Transverse colon (tissue), 4 donors: ENCODE measurements around the gene TUSC1. TPM values are rescaled to one million over a fixed set of nuclear protein-coding genes. Genes with fewer than 3 reads are reported as not detected.
"Not testable (repeated sequence)": the region's sequence is repeated elsewhere in the genome, so short reads cannot be mapped to it uniquely, and the experiment has no call there.

Source experiments
- DNase-seq: peaks from one replicate; pipeline ENCODE4 v3.0.0-alpha.2; 2019
- H3K27ac ChIP-seq, 4 donors: fragments of 200-600 bp; sonication (generic); 2 replicates each; pipeline ENCODE4 v1.5.1; 2016 to 2018; ENCODE audit warnings: inconsistent platforms in 4 of 4
- H3K27me3 ChIP-seq: fragments of 200-600 bp; sonication (generic); 2 replicates; pipeline ENCODE4 v1.5.1; 2017; ENCODE audit warnings: inconsistent platforms
- H3K36me3 ChIP-seq, 4 donors: fragments of 200-600 bp; sonication (generic); 2 replicates each; pipeline ENCODE4 v1.5.1; 2017 to 2019; ENCODE audit warnings: inconsistent platforms in 4 of 4
- H3K4me1 ChIP-seq, 4 donors: fragments of 200-600 bp; sonication (generic); 2 replicates each; pipeline ENCODE4 v1.5.1; 2017 to 2020; ENCODE audit warnings: inconsistent platforms in 4 of 4
- H3K4me3 ChIP-seq, 4 donors: fragments of 200-600 bp; sonication (generic); 1 replicate in 1 of 4; 2 replicates in 3 of 4; pipeline versions ENCODE4 v1.5.1 to v1.6.1; 2017 to 2019; ENCODE audit warnings: inconsistent platforms in 4 of 4
- H3K9me3 ChIP-seq, 2 donors: fragments of 200-600 bp; sonication (generic); 2 replicates each; pipeline ENCODE4 v1.5.1; 2017 to 2019; ENCODE audit warnings: inconsistent platforms in 2 of 2
- EP300 ChIP-seq: sonication (generic); formaldehyde crosslinking; IDR thresholded peaks from one replicate; pipeline ENCODE4 v1.6.1; 2017; ENCODE audit warnings: antibody characterized with exemption, low read depth
- POLR2A ChIP-seq: fragments of 450-650 bp; IDR thresholded peaks from one replicate; pipeline ENCODE4 v1.6.1; 2016; ENCODE audit warnings: antibody characterized with exemption, mild to moderate bottlenecking, moderate library complexity
- POLR2AphosphoS5 ChIP-seq, 3 donors: sonication (generic); formaldehyde crosslinking; IDR thresholded peaks; one replicate each; pipeline ENCODE4 v1.6.1; 2016; ENCODE audit warnings: antibody characterized with exemption in 3 of 3
- WGBS, 2 donors: methylation state at CpG; one replicate each; pipeline ENCODE4 v1.1.5; 2018; ENCODE audit warnings: low coverage in 1 of 2; 5-methylcytosine and 5-hydroxymethylcytosine counted together
- in situ Hi-C, 4 donors: fragments of 200-750 bp; cut with MboI; loops; one replicate each; pipeline versions ENCODE4 v1.15.0 to v1.15.1; 2017; ENCODE audit warnings: low sequenced_read_pairs in 3 of 4, low pct_ligation_motif_present in 1 of 4, low pct_unique_long_range_greater_than_20kb in 1 of 4
- intact Hi-C: fragments of 100-400 bp; cut with DNase I; formaldehyde crosslinking; loops from one replicate; pipeline ENCODE4 v1.15.1; 2023; ENCODE audit warnings: low total_unique reads
- total RNA-seq, 4 donors: library from RNA; depleted of rRNA; stranded (reverse); fragments of >200 nt; gene quantifications; one replicate each; pipeline ENCODE4 v1.1.0, GENCODE V29; 2016
- TF ChIP-seq, protein P1 (sequence below), 5 experiments: fragments of 200-600 bp in 3 of 5; fragments of 450-650 bp in 2 of 5; sonication (generic) in 3 of 5; IDR thresholded peaks; 1 replicate in 2 of 5; 2 replicates in 3 of 5; pipeline ENCODE4 v1.5.1; 2016 to 2017; ENCODE audit warnings: antibody characterized with exemption in 5 of 5, inconsistent platforms in 3 of 5, mild to moderate bottlenecking in 2 of 5, moderate library complexity in 1 of 5

The TUSC1 gene
- total RNA-seq, 4 donors from 2014 or later, result 13.5 to 24.7 (median 17.5) TPM

- Histone ChIP-seq H3K27ac (no peak overlapping the region), H3K4me1 (no peaks in the 10 kb centered on the region), H3K9me3 (no peaks in the 10 kb centered on the region), H3K27me3 (no peaks in the 10 kb centered on the region), H3K4me3 (no peak overlapping the region), H3K36me3 (no peaks in the 10 kb centered on the region)
- no peak for DNase-seq
- intact Hi-C loops, result no loop called here
- in situ Hi-C loops, result no loop called here
- no peak for TF ChIP-seq EP300
- no peak for TF ChIP-seq POLR2A
- TF ChIP-seq, protein P1, sequence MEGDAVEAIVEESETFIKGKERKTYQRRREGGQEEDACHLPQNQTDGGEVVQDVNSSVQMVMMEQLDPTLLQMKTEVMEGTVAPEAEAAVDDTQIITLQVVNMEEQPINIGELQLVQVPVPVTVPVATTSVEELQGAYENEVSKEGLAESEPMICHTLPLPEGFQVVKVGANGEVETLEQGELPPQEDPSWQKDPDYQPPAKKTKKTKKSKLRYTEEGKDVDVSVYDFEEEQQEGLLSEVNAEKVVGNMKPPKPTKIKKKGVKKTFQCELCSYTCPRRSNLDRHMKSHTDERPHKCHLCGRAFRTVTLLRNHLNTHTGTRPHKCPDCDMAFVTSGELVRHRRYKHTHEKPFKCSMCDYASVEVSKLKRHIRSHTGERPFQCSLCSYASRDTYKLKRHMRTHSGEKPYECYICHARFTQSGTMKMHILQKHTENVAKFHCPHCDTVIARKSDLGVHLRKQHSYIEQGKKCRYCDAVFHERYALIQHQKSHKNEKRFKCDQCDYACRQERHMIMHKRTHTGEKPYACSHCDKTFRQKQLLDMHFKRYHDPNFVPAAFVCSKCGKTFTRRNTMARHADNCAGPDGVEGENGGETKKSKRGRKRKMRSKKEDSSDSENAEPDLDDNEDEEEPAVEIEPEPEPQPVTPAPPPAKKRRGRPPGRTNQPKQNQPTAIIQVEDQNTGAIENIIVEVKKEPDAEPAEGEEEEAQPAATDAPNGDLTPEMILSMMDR (IDR thresholded peaks at IDR 0.05), result no peak
- TF ChIP-seq POLR2AphosphoS5 (IDR thresholded peaks at IDR 0.05), result no peak
These were observed 31.7 kb upstream of the TUSC1 start for GRCh38 chr9:25709941-25710340.

DNA sequence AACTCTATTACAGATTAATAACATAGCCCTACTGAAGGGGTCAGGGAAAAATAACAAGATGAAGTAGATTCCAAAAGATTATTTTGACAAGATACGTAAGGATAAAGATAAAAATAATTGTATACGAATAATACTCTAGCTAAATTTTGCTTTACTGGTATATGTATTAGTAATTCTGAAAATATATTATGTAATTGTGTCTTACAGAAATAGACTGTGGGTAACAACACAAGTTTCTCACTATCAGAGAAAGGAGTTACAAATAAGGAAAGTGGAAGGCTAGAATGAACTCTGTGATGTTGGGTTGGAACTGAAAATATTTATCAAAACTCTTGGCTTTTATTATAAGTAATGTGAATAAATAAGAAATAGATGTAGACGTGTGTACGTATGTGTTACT lies 26.6 kb upstream of the TUSC1 start:
- intact Hi-C loops (no loop called here), in situ Hi-C loops (no loop called here)
- Histone ChIP-seq H3K9me3 (no peaks in the 10 kb centered on the region), H3K27ac (no peak overlapping the region), H3K36me3 (no peaks in the 10 kb centered on the region), H3K27me3 (no peaks in the 10 kb centered on the region), H3K4me3 (no peak overlapping the region), H3K4me1 (no peaks in the 10 kb centered on the region)
- DNase-seq, result no peak
- WGBS, 2 donors, result 89 to 95% methylated on average over 4 of the region's 4 CpGs
- TF ChIP-seq, protein P1 (IDR thresholded peaks at IDR 0.05), result no peak
- TF ChIP-seq EP300 (no peak), POLR2AphosphoS5 (IDR thresholded peaks at IDR 0.05) (no peak), POLR2A (no peak)

DNA sequence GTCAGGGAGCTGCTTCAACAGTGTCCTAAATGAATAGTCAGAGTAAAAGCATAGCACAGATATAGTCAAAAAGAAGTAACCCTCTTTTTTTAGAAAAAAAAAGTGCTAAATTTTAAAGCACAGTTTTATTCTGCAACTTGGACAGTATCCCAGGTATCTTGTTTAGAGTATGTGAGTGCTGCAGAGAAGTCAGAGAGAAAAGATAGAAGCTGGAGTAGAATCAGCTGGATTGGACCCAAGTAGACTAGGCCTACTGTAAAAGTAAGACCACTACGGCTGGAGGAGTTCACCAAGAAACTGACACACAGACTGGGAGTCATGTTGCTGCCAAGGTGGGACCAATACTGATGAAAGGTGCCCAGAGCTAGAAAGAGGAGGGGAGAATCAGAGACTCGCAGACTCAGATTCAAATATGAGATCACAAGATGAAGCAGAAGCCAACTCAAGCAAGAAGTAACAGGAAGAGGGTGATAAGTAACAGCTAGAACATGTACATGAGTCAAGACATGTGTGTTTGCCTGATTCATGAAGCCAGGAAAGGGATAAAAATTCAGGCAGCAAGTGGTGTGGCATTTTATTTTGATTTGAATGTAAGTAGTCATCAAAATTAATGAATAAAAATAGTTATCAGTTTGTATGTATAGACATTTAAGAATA lies 25.6 kb upstream of the TUSC1 start:
- 70 to 80% methylated on average over 2 of the region's 2 CpGs for WGBS, 2 donors
- no peaks in the 10 kb centered on the region for H3K4me1 ChIP-seq
- H3K27me3 ChIP-seq, result no peaks in the 10 kb centered on the region
- in situ Hi-C loops (no loop called here), intact Hi-C loops (no loop called here)
- no peak for TF ChIP-seq EP300
- no peak for TF ChIP-seq POLR2AphosphoS5 (IDR thresholded peaks at IDR 0.05)
- TF ChIP-seq, protein P1 (IDR thresholded peaks at IDR 0.05), result no peak
- no peak for TF ChIP-seq POLR2A
- no peak overlapping the region for H3K4me3 ChIP-seq
- H3K27ac ChIP-seq, result no peak overlapping the region
- H3K36me3 ChIP-seq, result no peaks in the 10 kb centered on the region
- no peak for DNase-seq
- H3K9me3 ChIP-seq, result no peaks in the 10 kb centered on the region

- WGBS, 2 donors, result 86% methylated on average over 3 of the region's 3 CpGs
- DNase-seq, result no peak
- H3K4me1 ChIP-seq, result no peaks in the 10 kb centered on the region
- H3K27ac ChIP-seq, result no peak overlapping the region
- intact Hi-C loops (no loop called here), in situ Hi-C loops (no loop called here)
- no peaks in the 10 kb centered on the region for H3K36me3 ChIP-seq
- no peak for TF ChIP-seq POLR2A
- TF ChIP-seq POLR2AphosphoS5 (IDR thresholded peaks at IDR 0.05), result no peak
- TF ChIP-seq, protein P1 (IDR thresholded peaks at IDR 0.05), result no peak
- TF ChIP-seq EP300, result no peak
- no peaks in the 10 kb centered on the region for H3K27me3 ChIP-seq
- no peak overlapping the region for H3K4me3 ChIP-seq
- no peaks in the 10 kb centered on the region for H3K9me3 ChIP-seq
These were observed 24.3 kb upstream of the TUSC1 start for GRCh38 chr9:25702536-25702935.

- intact Hi-C loops, H3K9me3 ChIP-seq, H3K27ac ChIP-seq, in situ Hi-C loops, H3K27me3 ChIP-seq, DNase-seq, H3K4me3 ChIP-seq, H3K36me3 ChIP-seq, H3K4me1 ChIP-seq: not testable (repeated sequence)
- 17 to 42% methylated on average over 2 to 3 of the region's 3 CpGs for WGBS, 2 donors
These were observed 22.7 kb upstream of the TUSC1 start for GRCh38 chr9:25700899-25701298.
